ENCODE results near the gene ALG1. TPM values are rescaled to one million over a fixed set of nuclear protein-coding genes. Genes with fewer than 3 reads are reported as not detected.

Gene ALG1
- total and polyA plus RNA-seq, 8 donors, result 13.0 to 23.3 (median 16.4) TPM

GRCh38 chr16:5069048-5069447 lies 2.6 kb upstream of the ALG1 start:
- no peak for TF ChIP-seq CTCF (IDR thresholded peaks at IDR 0.05)
- FAIRE-seq (no peak), ATAC-seq (no peak), DNase-seq (no peak)
- H3K27me3 ChIP-seq, result no peaks in the 10 kb centered on the region
- H3K4me1 ChIP-seq, result peaks cover 0 to 11% (median 0%) of the 10 kb centered on the region in 3 donors
- 75 to 79% methylated on average over 9 of the region's 9 CpGs for WGBS, 2 donors
- intact Hi-C loops (cut with DNase I), result no loop called here
- H3K4me3 ChIP-seq, result no peak overlapping the region
- no peaks in the 10 kb centered on the region for H3K36me3 ChIP-seq
- no peaks in the 10 kb centered on the region for H3K9me3 ChIP-seq
- no peak overlapping the region for H3K27ac ChIP-seq

- no peak for TF ChIP-seq CTCF (IDR thresholded peaks at IDR 0.05)
- Histone ChIP-seq H3K36me3 (no peaks in the 10 kb centered on the region), H3K27me3 (no peaks in the 10 kb centered on the region), H3K9me3 (no peaks in the 10 kb centered on the region), H3K4me3 (no peak overlapping the region), H3K4me1 (peaks cover 0 to 11% (median 0%) of the 10 kb centered on the region in 3 donors), H3K27ac (no peak overlapping the region)
- intact Hi-C loops (cut with DNase I), result no loop called here
- ATAC-seq (no peak), FAIRE-seq (no peak), DNase-seq (no peak)
- 91% methylated on average over 9 of the region's 9 CpGs for WGBS, 2 donors
Measured at GRCh38 chr16:5069854-5070253, 1.8 kb upstream of the ALG1 start.

GRCh38 chr16:5070431-5071186 lies 1.0 kb upstream of the ALG1 start:
- Histone ChIP-seq H3K4me3 (no peak overlapping the region), H3K9me3 (no peaks in the 10 kb centered on the region), H3K36me3 (peaks cover 0 to 7% (median 0%) of the 10 kb centered on the region in 3 donors), H3K27me3 (no peaks in the 10 kb centered on the region), H3K27ac (peak overlapping the region in 3 of 4 donors; percentile 75 to 85 (median 76)), H3K4me1 (peaks cover 0 to 11% (median 0%) of the 10 kb centered on the region in 3 donors)
- no peak for FAIRE-seq
- TF ChIP-seq CTCF (IDR thresholded peaks at IDR 0.05), result no peak
- WGBS, 2 donors, result 88 to 91% methylated on average over 15 of the region's 15 CpGs
- intact Hi-C loops (cut with DNase I), result no loop called here
- ATAC-seq, result no peak
- DNase-seq, result no peak

GRCh38 chr16:5071341-5071680 lies 332 bp upstream of the ALG1 start:
- peaks cover 0 to 11% (median 0%) of the 10 kb centered on the region in 3 donors for H3K4me1 ChIP-seq
- peak overlapping the region; percentile 59 to 86 (median 74) for H3K4me3 ChIP-seq
- WGBS, 2 donors, result 40 to 47% methylated on average over 7 of the region's 7 CpGs
- no peak for FAIRE-seq
- peaks cover 0 to 14% (median 0%) of the 10 kb centered on the region in 3 donors for H3K36me3 ChIP-seq
- no peak for TF ChIP-seq CTCF (IDR thresholded peaks at IDR 0.05)
- intact Hi-C loops (cut with DNase I), result no loop called here
- ATAC-seq, result no peak
- DNase-seq, result no peak
- H3K9me3 ChIP-seq, result no peaks in the 10 kb centered on the region
- no peaks in the 10 kb centered on the region for H3K27me3 ChIP-seq
- peak overlapping the region; percentile 24 to 85 (median 76) for H3K27ac ChIP-seq
